DOHH2 (cell line): ENCODE results near the gene IRF2.

Source experiments
- H3F3A ChIP-seq: fragments of 200-600 bp; sonication (generic), shearing (Covaris generic); 2 replicates; pipeline ENCODE4 v1.6.0; 2016; ENCODE audit warnings: antibody characterized with exemption, mild to moderate bottlenecking; ENCODE audit not compliant: control insufficient read depth, insufficient read depth
- H3K27ac ChIP-seq: fragments of 200-600 bp; sonication (generic); 2 replicates; pipeline ENCODE4 v1.5.1; 2014; ENCODE audit warnings: low read depth, mild to moderate bottlenecking, low read length, moderate library complexity
- H3K27me3 ChIP-seq: fragments of 200-600 bp; sonication (generic); 2 replicates; pipeline ENCODE4 v1.6.1; 2014; ENCODE audit warnings: mild to moderate bottlenecking, low read length, mixed read lengths; ENCODE audit not compliant: control insufficient read depth
- H3K36me3 ChIP-seq: fragments of 200-600 bp; sonication (generic); 2 replicates; pipeline ENCODE4 v1.6.1; 2014; ENCODE audit warnings: mild to moderate bottlenecking, low read length, moderate library complexity, mixed read lengths; ENCODE audit not compliant: control insufficient read depth
- H3K4me1 ChIP-seq: fragments of 200-600 bp; sonication (generic); 2 replicates; pipeline ENCODE4 v1.6.1; 2014; ENCODE audit warnings: mild to moderate bottlenecking, low read length, mixed read lengths; ENCODE audit not compliant: control insufficient read depth
- H3K4me2 ChIP-seq: fragments of 200-600 bp; sonication (generic); 2 replicates; pipeline ENCODE4 v1.6.0; 2014; ENCODE audit warnings: mild to moderate bottlenecking, low read length, moderate library complexity
- H3K4me3 ChIP-seq: fragments of 200-600 bp; sonication (generic); 2 replicates; pipeline ENCODE4 v1.5.1; 2014; ENCODE audit warnings: mild to moderate bottlenecking, low read length, mixed read lengths
- H3K79me2 ChIP-seq: fragments of 200-600 bp; sonication (generic); 2 replicates; pipeline ENCODE4 v1.6.1; 2014; ENCODE audit warnings: mild to moderate bottlenecking, low read length, mixed read lengths; ENCODE audit not compliant: control insufficient read depth
- H3K9me2 ChIP-seq: fragments of 200-600 bp; sonication (generic); replicated peaks from 2 replicates; pipeline ENCODE4 v1.6.1; 2014; ENCODE audit warnings: mild to moderate bottlenecking, low read length, mixed read lengths; ENCODE audit not compliant: control insufficient read depth
- H3K9me3 ChIP-seq: fragments of 200-600 bp; sonication (generic); 2 replicates; pipeline ENCODE4 v1.6.1; 2014; ENCODE audit warnings: antibody characterized with exemption, low read length, mixed read lengths; ENCODE audit not compliant: control insufficient read depth, insufficient read depth
- H4K20me1 ChIP-seq: fragments of 200-600 bp; sonication (generic); 2 replicates; pipeline ENCODE4 v1.6.0; 2014; ENCODE audit warnings: low read depth, mild to moderate bottlenecking, antibody characterized with exemption, low read length, moderate library complexity; ENCODE audit not compliant: control insufficient read depth, insufficient read depth
- CTCF ChIP-seq: fragments of 200-600 bp; sonication (generic); IDR thresholded peaks from one replicate; pipeline ENCODE4 v1.5.1; 2014; ENCODE audit warnings: antibody characterized with exemption, mild to moderate bottlenecking, low read depth, low read length; ENCODE audit not compliant: poor library complexity, severe bottlenecking
- EZH2phosphoT487 ChIP-seq: fragments of 200-600 bp; sonication (generic); IDR thresholded peaks from 2 replicates; pipeline ENCODE4 v1.6.1; 2017; ENCODE audit warnings: borderline replicate concordance, mild to moderate bottlenecking, antibody characterized with exemption, low read length, moderate library complexity, mixed read lengths

IRF2 gene

GRCh38 chr4:184395971-184396391 is 78.4 kb downstream of the IRF2 start:
- H3F3A ChIP-seq: no peaks in the 10 kb centered on the region
- peak overlapping the region; percentile 69 for H3K4me3 ChIP-seq
- H3K79me2 ChIP-seq: no peaks in the 10 kb centered on the region
- TF ChIP-seq CTCF (no peak), EZH2phosphoT487 (no peak)
- H4K20me1 ChIP-seq: no peaks in the 10 kb centered on the region
- H3K36me3 ChIP-seq: peaks cover 5% of the 10 kb centered on the region; the same call in 1 of the 2 replicates
- H3K27me3 ChIP-seq: no peaks in the 10 kb centered on the region
- no peaks in the 10 kb centered on the region for H3K9me2 ChIP-seq
- H3K9me3 ChIP-seq: no peaks in the 10 kb centered on the region
- H3K27ac ChIP-seq: peak overlapping the region; percentile 55
- peak overlapping the region; percentile 87 for H3K4me2 ChIP-seq
- peaks cover 28% of the 10 kb centered on the region for H3K4me1 ChIP-seq

- peak overlapping the region; percentile 55 for H3K27ac ChIP-seq
- no peaks in the 10 kb centered on the region for H4K20me1 ChIP-seq
- H3K27me3 ChIP-seq: no peaks in the 10 kb centered on the region
- no peaks in the 10 kb centered on the region for H3K9me2 ChIP-seq
- H3K4me3 ChIP-seq: peak overlapping the region; percentile 69
- H3K4me2 ChIP-seq: peak overlapping the region; percentile 87
- no peaks in the 10 kb centered on the region for H3K79me2 ChIP-seq
- no peaks in the 10 kb centered on the region for H3F3A ChIP-seq
- peaks cover 5% of the 10 kb centered on the region; the same call in 1 of the 2 replicates for H3K36me3 ChIP-seq
- peaks cover 28% of the 10 kb centered on the region for H3K4me1 ChIP-seq
- TF ChIP-seq EZH2phosphoT487: no peak
- TF ChIP-seq CTCF: no peak
- no peaks in the 10 kb centered on the region for H3K9me3 ChIP-seq
Observed at GRCh38 chr4:184395451-184395917, 78.9 kb downstream of the IRF2 start.

DNA sequence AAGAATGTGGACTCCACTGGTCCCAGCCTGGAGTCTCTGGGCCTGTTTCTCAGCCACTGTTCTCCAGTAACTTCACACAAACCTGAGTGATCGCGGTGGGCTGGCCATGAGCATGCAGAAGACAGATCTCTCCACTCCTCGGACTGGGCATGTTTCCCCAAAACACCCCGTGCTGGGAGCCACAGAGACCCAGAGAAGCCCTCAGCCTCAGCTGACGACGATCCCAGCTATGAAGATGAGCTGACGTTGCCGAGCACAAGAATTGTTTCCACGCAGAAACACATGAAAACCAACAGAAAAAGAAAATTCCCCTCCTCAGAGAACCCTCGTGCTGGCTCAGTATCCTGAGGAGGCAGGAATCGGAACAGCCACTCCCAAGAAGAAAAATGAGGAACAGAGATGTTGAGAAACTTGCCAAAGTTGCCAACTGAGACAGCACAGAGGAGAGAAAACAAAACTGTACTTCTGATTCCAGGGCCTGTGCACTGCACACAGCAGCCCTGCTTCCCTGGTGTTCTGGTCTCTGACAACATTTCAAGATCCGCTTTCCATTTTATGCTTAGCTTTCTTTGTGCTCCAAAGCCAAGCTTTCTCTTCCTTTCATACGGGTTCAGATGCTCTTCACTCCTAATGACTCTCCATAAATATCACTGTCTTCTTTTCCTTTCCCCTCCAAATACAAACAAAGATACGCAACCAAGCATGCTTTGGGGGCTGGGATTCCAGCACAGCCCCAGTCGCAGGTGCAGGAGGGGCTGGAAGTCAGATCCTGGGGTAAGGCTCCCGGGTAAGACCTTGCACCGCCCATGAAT is 81.4 kb downstream of the IRF2 start:
- TF ChIP-seq CTCF (no peak), EZH2phosphoT487 (no peak)
- Histone ChIP-seq H3K36me3 (peaks cover 10% of the 10 kb centered on the region; the same call in 1 of the 2 replicates), H3K4me1 (peaks cover 41% of the 10 kb centered on the region), H4K20me1 (no peaks in the 10 kb centered on the region; the same call in 1 of the 2 replicates), H3F3A (peaks cover 5% of the 10 kb centered on the region; the same call in 1 of the 2 replicates), H3K4me2 (no peak overlapping the region), H3K27me3 (no peaks in the 10 kb centered on the region), H3K9me3 (no peaks in the 10 kb centered on the region), H3K27ac (no peak overlapping the region), H3K79me2 (no peaks in the 10 kb centered on the region), H3K9me2 (no peaks in the 10 kb centered on the region), H3K4me3 (no peak overlapping the region)
